GM18520 (cell line): ENCODE data around the gene CGN.
"Not testable (repeated sequence)": the region's sequence is repeated elsewhere in the genome, so short reads cannot be mapped to it uniquely, and the experiment has no call there.

ENCODE experiments used
- ATAC-seq: cut with Tn5 transposase; IDR thresholded peaks from one replicate; pipeline ENCODE4 v1.9.1; 2021; ENCODE audit not compliant: unreplicated experiment

Gene CGN

DNA sequence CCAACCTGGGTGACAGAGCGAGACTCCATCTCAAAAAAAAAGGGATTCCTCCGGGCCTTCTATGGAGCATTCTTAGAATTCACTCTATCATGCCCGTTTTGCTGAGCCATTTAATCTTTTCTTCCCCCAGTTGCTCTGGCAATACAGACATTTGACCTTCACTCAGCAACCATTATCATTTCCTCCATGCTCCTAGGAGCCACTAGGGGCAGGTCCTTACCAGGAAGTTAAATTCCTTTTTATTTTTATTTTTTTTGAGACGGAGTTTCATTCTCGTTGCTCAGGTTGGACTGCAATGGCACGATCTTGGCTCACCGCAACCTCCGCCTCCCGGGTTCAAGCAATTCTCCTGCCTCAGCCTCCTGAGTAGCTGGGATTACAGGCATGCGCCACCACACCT is 9.7 kb upstream of the CGN start:
- no peak for ATAC-seq

DNA sequence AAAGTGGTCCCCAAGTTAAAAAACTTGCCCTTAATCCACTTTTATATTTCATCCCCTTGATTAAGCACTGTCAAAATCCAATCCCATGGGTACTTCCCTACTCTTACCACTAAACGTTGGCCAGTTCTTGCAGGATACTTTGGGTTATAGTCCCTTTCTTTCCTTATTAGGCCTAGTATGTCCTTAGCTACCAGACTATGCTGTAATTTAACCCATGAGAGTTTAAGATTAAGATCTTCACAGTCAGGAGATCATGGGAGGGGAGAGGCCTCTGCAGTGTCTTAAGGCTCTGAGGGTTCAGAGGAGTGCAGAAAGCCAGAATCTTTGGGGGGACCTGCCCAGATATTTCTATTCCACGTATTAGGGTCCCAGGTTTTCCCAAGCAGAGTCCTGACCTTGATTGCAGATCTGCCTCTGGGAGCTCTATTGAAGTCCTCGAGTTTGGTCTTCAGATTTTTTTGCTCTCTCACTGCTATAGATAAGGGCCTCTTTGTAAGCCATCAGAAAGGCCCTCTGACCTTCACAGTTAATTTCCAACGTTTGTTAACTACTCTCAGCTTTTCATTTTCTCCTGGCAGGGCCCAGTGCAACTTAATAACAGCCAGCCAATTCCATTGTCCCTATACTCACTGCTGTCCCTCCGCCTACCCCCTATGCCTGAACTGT is 9.0 kb upstream of the CGN start:
- no peak for ATAC-seq

DNA sequence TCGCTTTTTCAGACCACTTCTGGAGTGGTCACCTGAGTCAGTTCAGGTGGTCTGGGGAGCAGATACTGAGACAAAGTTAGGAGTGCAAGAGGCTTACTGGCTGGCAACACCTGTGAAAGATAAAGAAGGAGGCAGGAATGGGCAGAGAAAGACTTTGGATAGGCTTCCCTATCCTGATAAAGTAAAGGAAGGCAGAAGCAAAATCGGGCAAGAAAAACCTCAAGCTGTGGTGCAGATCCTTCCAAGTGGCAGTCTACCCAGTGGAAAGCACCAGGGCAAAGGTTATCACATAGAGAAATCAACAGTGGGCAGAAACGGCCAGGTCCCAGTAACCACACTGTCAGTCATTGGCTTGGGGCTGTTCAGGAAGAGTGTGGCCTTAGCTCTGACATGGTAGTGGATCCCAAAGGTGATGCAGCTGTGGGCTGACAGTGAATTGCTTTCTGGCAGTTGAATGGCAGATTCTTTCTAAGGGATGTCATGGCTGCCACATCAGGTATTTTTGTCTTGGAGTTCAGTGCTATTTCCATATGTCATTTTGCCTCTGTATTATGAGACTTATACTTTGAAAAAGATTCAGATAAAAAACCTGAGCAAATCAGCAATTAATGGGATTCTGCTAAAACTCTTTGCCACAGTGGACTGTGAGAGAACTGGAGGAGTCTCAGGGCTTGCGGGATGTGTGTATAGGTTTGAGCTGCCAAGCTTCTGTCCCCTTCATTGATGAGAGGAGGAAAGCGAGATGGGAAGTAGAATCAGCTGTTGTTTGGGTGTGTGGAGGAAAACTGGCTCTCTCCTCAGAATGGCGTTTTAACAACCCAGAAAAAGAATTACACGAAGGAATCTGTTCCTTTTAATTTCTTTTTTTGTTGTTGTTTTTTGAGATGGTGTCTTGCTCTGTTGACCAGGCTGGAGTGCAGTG is 8.1 kb upstream of the CGN start:
- ATAC-seq, result no peak

DNA sequence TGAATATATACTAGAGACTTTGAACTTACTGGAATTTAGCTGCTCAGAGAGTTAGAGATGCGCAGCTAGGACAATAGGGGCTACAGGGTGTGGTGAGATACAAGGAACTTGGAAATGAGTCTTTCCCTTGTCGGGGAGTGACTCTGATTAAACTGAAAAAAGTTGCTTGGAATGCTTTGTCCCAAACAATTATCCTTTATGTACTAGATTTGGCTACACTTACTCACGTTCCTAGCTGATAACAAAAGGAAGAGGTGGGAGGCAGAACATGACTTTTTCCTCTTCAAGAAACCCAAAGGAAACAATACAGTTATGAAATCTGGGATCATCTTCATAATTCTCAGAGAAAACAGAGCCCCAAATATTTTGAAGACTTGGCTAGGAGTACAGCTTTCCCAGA is 6.9 kb upstream of the CGN start:
- no peak for ATAC-seq

DNA sequence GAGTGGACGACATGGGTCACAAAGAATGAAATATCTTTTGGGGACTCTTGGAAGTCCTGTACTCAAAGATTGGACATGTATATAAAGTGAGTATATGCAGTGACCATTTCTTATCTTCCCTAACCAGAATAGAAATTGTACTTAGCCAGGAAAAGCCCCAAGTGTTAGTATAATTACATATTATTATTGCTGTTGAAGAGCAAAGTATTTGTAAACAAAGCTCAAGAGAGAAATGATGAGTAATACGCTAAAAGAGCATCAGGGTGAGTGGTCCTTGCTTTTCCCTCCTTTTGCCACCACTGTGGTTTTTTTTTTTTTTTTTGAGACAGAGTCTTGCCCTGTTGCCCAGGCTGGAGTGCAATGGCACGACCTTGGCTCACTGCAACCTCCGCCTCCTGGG is 6.4 kb upstream of the CGN start:
- no peak for ATAC-seq

DNA sequence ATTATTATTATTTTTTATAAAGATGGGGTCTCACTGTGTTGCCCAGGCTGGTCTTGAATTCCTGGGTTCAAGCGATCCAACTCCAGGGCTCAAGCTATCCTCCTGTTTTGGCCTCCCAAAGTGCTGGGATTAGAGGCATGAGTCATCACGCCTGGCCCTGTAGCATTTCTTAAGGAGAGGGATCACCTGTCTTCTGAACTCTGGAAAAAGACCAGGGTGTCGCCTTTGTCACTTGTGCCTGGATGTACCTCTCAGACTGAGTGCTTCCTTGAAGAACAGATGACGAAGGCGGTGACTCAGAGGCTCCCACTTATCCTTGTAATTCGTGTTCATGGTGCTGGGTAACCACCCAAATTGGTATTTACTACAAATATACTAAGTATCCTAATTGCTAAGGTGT is 2.4 kb upstream of the CGN start:
- ATAC-seq, result no peak

DNA sequence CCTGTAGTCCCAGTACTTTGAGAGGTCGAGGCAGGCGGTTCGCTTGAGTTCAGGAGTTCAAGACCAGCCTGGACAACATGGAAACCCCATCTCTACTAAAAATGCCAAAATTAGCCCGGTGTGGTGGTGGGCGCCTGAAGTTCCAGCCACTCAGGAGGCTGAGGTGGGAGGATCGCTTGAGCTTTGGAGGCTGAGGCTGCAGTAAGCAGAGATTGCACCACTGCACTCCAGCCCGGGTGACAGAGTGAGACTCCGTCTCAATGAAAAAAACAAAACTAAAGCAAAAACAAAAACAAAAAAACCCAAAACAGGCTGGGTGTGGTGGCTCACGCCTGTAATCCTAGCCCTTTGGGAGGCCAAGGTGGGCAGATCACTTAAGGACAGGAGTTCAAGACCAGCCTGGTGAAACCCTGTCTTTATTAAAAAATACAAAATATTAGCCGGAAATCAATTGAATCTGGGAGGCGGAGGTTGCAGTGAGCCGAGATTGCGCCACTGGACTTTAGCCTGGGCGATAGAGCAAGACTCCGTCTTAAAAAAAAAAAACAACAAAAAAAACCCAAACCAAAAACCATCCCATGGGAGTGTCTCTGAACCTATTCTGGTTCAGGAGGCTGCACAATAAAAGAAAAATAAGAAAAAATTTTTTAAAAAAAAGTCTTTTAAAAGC is 1.7 kb upstream of the CGN start:
- ATAC-seq, result no peak

DNA sequence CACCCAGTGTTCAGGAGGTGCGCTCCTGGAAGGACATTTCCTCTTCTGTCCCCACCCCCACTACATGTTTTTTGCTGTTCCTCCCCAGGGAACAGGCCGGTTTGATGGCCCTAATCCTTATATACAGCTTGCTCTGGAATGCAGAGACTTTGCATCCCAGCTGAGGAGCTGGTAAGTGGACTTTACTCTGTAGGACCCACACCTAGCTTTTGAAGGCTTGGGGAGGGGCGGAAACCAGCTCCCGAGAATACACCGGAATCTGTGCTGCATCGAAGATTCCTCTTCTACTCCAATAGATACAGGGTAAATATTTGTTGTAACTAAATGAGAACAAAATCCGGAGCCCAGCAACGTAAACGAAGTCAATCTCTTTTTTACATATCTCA is 1.2 kb upstream of the CGN start:
- no peak for ATAC-seq

DNA sequence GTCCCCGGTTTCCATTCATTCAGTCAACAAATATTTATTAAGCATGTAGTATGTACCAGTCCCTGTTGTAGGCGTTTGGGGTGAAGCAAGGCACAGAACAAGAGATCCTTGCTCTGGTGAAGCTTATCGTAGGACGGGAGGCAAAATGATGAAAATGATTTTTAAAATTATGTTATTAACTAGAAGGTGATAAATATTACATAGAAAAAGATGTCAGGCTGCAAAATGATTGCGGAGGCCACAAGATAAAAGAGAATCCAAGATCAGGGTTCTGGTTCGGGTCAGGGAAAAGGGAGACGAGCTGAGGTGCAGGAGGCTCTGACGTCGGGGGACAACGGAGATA is 602 bp upstream of the CGN start:
- no peak for ATAC-seq

DNA sequence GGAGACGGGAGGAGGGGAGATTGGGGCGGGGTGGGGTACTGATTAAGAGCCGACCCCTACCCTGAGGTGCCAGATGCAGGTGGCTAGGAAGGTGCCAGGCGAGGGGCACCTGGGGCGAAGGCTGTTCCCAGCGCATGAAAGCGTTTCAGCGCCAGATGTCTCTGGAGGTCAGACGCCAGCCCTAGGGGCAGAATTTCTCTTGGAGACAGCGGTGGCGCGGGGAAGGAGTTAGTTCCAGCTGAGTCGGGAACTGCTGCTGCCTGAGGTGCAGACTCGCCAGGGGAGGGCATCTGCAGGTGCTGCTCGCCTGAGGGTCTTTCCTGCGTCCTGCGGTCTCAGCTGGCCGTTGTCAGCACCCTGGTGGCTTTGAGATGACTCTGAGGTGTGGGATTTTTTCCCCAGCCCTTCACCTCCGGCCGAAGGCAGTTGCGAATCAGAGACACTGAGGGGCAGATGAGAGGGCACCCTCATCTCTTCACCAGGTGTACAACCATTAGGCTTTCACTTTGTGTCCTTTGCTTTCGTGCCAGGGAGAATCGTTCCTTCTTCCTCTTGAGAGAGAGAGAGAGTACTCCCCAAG is 539 bp downstream of the CGN start:
- peak; percentile 5 for ATAC-seq

DNA sequence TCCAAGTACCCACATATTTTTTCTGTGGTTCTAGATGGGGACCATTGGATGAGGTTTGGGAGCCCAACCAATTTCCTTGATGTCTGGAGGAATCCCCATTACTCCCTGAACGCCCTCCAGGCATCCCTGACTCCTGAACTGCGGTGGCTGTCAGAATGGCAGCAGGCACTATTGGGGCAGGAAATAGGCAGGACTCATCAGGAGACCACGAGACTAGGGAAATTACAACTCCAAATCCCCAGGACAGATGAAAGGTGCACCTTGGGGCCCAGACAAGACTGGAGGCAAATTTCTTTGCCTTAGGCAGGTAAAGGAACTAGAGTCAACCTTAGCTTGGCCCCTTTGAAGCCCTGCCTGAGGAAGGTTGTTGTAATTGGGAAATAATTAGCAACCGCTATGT is 1.1 kb downstream of the CGN start:
- no peak for ATAC-seq

DNA sequence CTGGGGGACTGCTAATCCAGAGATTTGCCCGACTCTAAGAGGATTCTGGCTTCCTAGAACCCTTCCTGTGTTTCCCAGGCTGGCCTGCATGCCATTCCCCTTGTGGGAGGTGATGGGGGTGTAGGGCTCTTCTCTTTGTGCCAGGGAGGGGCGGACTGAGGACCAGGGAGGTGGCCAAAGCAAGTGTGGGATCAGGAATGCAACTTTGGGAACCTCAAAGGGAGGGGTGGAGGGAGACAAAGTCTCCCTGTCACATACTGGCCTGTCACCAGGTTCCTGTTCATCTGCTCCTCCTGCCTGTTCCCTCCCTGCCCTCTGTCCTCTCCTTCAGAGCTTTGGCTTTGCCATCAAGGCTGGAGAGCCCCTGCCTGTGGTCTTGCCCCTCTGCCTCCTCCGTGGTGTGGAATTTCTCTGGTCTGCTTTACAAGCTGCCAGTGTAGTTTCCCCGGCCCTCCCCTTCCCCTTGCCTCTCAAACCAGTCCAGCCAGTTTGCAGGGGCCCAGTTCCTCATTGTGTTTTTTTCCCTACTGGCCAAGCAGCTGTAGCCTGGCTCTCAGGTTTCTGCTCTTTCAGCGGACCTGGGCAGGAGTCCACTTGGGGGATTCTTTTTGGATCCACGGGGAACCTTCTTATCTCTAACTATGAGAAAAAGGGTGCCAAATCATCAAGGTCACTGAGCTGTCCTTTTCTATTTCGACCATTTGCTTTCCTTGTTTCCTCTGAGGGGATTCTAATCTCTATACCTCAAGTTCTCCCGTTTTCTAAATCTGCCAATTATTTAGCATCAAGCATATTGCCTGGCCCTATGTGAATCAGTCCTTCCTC is 1.8 kb downstream of the CGN start:
- no peak for ATAC-seq

DNA sequence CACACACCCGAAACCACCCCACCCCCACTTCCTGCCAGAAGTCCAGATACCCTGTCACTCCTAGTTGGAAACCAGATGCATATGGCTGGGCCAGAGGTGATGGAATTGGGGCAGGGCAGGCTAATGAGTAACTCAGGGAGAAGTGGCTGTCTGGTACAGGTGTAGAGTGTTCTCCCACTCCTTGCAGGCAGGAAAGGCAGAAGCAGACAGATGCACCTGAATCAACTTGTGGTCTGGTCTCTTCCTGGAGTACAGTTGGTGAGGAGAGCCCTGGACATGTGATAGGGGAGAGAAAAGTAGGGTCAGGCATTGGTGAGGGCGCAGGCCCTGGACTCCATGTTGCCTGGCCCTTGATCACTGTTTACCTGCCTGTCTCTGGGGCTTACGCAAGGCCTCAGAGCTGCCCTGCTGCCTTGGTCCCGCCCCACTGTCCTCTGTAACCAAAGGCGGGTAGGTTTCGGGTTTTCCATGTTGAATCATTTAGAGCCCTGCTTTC is 2.5 kb downstream of the CGN start:
- ATAC-seq, result no peak

DNA sequence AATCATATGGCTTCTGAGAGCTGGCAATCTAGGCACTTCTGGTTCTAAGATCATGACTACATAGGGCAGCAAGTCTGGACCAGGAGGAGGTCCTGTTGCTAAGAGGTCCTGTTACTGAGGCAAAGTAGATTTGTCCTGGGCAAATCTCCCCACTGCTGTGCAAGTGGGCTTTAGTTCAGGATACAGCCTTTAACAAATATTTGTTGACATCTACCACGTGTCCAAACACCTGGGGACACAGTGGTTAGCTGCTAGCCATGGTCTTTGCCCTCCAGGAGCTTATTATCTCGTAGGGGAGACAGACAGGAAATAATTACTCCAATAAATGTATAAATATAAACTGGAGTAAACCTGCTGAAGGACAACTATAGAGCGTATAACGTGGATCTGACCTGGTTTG is 3.2 kb downstream of the CGN start:
- ATAC-seq, result no peak

DNA sequence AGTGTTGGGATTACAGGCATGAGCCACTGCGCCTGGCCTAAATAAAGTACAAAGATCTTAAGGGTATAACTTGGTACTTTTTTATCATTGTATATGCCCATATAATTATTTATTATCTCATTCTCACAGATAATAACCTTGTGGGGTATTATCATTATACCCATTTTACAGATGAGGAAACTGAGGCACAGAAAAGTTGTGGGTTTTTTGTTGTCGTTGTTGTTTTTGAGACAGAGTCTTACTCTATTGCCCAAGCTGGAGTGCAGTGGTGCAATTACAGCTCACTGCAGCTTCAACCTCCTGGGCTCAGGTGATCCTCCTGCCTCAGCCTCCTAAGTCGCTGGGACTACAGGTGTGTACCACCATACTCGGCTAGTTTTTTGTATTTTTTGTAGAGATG is 4.1 kb downstream of the CGN start:
- no peak for ATAC-seq

DNA sequence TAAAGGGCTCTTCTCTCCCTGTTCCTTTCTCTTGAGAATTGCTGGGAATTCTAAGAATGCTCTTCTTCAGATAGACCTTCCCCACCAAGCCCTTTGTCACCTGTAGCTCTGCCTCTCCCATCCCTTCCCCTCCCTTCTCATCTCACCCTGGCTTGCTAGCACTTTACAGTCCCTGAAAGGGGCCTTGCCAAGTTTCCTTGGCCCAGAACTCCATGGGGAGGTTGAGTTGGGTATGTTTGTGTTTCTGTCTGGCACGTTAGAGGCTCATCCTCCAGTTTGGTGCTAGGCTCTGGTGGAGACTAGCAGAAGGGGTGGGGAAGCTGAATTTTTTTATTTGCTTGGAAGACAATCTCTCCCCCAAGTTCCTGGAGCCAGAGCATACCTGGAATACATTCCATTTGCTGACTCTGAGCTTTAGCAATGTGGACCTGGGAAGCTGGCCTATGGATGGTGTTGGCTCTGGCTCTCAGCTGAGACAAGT is 4.9 kb downstream of the CGN start:
- no peak for ATAC-seq

DNA sequence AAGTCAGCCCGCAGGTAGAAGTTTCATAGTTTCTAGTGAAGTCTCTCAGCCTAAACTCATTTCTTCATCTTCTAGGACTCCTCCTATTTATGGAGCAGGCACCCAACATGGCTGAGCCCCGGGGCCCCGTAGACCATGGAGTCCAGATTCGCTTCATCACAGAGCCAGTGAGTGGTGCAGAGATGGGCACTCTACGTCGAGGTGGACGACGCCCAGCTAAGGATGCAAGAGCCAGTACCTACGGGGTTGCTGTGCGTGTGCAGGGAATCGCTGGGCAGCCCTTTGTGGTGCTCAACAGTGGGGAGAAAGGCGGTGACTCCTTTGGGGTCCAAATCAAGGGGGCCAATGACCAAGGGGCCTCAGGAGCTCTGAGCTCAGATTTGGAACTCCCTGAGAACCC is 7.2 kb downstream of the CGN start:
- ATAC-seq, result no peak

DNA sequence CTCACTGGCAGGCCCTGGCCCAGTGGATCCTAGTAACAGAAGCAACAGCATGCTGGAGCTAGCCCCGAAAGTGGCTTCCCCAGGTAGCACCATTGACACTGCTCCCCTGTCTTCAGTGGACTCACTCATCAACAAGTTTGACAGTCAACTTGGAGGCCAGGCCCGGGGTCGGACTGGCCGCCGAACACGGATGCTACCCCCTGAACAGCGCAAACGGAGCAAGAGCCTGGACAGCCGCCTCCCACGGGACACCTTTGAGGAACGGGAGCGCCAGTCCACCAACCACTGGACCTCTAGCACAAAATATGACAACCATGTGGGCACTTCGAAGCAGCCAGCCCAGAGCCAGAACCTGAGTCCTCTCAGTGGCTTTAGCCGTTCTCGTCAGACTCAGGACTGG is 7.7 kb downstream of the CGN start:
- no peak for ATAC-seq

DNA sequence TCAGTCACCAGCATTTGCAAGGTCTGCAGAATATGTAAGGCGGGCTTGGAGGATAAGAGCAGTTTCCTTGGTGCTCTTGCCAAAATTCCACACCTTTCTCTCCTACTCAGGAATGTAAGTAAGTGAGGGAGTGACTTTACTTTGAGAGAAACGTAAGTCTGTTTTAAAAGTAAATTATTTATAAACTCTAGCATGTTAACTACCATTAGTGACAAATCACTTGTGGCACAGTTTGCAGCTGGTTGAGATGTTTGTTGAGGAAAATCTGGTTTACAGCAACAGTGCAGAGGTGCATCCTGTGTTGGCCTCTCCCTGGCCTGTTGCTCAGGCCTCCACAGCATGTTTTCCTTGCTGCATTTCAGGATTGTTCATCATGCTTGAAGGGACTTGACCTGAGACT is 8.5 kb downstream of the CGN start:
- ATAC-seq, result no peak

DNA sequence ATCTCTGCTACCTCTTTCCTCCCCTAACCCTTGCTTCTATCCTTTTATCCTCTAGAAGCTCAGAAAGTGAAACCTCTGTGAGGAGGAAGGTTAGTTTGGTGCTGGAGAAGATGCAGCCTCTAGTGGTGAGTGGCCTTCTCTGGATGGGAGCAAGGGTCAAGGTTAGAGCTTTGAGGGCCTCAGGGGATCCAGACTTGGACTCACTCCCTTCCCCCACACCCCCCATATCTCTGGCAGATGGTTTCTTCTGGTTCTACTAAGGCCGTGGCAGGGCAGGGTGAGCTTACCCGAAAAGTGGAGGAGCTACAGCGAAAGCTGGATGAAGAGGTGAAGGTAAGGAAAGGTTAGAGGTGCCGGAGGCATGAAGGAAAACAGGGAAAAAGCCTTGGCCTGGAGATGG is 9.2 kb downstream of the CGN start:
- ATAC-seq, result no peak

DNA sequence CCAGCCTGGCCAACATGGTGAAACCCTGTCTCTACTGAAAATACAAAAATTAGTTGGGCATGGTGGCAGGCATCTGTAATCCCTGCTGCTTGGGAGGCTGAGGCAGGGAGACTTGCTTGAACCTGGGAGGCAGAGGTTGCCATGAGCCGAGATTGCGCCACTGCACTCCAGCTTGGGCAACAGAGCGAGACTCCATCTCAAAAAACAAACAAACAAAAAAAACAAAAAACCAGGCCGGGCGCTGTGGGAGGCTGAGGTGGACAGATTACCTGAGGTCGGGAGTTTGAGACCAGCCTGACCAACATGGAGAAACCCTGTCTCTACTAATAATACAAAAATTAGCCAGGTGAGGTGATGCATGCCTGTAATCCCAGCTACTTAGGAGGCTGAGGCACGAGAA is 11.2 kb downstream of the CGN start:
- ATAC-seq, result not testable (repeated sequence)
